HG02623 (cell line): ENCODE data around the gene ATF7.

Experiments used
- ATAC-seq: cut with Tn5 transposase; IDR thresholded peaks from one replicate; pipeline ENCODE4 v1.9.1; 2021; ENCODE audit warnings: moderate library complexity; ENCODE audit not compliant: unreplicated experiment

Gene ATF7

GRCh38 chr12:53502983-53503728, 123.0 kb downstream of the ATF7 start:
- ATAC-seq: no peak

DNA sequence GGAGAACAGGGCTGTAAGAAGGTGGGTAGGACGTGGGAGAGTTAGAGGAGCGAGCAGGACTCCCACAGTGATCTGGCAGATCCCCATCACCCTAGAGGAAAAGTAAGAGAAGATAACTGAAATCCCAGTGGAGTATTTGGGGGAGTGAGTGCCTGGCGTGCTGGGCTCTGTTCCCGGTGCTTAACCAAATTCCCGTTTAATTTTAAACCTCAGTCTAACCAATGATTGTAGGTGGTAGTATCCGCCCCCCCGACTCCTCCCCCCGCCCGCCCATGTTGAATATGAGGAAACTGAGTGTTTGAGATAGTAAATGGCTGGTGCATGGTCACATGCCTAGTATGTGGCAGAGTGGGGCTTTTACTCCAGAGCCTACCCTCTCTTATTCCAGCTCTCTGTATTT, 123.9 kb downstream of the ATF7 start:
- ATAC-seq: no peak

DNA sequence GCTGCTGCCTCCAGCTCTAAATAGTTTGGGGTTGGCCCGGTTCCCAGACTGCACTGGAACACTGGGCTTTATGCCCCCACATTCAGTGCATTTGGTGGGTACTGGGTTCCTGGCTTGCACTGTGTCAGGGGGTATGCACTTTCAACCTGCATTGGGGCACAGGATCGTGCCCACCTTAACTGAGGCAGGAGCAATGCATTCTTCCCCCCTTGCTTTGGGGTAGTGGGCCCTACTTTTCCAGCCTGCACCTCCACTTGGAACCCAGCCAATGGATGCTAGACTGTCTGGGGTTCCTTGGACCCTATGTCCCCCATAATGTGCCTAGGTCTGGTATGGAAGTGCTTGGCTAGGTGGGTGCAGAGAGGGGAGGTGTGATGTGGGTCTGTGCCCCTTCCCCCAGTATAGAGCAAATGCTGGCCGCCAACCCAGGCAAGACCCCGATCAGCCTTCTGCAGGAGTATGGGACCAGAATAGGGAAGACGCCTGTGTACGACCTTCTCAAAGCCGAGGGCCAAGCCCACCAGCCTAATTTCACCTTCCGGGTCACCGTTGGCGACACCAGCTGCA, 124.5 kb downstream of the ATF7 start:
- no peak for ATAC-seq

DNA sequence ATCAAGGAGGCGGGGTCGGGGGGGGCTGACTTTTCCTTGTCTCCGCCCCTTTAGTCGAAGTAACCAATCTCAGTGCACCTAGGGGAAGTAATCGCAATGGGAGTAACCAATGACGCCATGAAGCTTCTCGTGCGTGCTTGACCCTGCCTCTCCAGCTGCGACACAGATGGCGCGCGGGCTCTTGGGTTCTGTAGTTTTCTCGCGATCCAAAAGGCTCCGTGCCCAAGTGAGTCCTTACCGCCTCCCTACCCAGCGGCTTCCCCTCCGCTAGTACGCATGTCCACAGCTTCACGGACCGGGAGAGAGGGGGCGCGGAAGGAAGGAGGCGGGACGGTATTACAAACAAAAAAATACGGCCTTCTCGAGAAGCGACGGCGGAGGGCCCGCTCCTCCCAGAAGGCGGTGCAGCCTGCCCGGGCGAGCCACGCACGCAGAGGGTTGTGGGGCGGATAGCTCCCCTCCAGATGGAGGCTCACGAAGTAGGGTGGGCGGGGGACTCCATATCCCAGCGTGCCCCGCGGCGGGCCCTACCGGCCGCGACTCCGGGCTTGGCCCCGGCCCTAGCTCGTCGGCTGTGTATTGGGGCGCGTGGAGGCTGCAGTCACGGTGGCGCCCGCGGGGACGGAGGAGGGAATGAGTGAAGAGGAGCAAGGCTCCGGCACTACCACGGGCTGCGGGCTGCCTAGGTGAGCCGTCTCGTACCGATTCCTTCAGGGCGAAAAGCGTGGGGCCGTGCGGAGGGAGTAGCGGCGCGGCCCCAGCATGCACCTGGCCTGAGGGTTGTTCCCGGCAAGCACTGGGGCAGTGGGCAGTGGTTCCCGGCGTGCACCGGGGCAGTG, 125.2 kb downstream of the ATF7 start, which contains the start of gene TARBP2:
TARBP2 (plus strand) TSS at position 508 of the 839 bp plus-strand sequence; CDS start at position 634, 126 bp downstream.
- peak; percentile 67 for ATAC-seq

- peak; percentile 51 for ATAC-seq
These were observed 125.9 kb downstream of the ATF7 start for GRCh38 chr12:53500142-53500775.

DNA sequence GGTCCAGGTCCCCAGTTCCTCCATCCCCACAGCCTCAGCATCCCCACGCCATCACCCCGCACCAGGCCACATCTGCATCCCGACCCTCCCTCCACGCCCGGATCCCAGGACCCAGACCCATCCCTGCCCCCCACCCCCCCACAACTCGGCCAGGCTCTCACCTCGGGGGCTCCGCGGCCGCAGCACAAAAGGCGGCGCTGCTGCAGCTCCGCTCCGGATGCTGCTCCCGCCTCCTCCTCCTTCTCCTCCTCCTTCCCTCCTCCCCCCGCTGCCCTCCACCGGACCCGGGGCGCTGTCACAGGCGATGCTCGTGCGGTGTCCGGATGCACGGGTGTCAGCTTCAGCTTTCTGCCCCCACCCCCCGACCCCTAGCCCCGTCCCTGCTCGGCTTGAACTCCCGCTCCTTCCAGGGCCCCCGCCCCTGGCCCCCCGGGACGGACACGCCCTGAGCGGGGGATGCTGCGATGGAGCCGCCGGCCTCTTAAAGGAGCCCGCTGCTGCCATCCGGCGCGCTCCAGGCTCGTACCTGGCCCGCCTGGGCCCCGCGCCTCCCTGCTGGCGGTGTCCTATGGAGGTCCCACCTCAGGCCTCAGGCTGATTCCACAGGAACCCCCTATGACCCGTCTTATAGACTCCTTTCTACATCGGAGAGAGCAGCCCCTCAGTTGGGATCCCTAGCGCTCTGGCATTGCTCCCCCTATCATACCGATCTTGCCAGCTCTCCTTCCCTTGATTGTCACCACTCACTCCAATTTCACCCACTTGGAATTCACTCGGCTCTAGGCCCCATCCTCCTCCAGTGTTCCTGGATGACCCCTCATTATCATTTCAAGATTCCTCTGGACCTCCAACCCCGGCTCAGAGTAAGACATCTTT, 126.7 kb downstream of the ATF7 start, which contains the start of gene MAP3K12:
MAP3K12 (minus strand) TSS at position 193 of the 876 bp plus-strand sequence. CDS start 12,067 bp downstream, outside the sequence.
- no peak for ATAC-seq

DNA sequence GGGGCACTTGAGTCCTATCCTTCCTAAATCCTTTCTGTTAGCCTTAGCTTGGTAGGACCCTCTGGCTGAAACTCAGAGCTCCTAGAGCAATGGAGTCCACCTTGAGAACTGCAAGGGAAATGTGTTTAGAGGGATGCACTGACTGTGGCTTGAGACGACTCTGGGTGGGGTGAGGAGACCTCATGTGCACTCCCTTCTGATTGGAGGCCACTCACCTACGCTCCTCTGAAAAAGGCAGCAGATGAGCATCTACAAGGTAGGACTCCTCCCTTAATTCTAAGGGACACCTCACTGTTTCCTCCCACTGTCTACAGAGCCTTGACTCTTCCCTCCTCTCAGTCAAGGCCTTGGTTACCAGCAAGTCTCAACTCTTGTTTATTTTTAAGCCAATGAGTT, 127.9 kb downstream of the ATF7 start:
- no peak for ATAC-seq

DNA sequence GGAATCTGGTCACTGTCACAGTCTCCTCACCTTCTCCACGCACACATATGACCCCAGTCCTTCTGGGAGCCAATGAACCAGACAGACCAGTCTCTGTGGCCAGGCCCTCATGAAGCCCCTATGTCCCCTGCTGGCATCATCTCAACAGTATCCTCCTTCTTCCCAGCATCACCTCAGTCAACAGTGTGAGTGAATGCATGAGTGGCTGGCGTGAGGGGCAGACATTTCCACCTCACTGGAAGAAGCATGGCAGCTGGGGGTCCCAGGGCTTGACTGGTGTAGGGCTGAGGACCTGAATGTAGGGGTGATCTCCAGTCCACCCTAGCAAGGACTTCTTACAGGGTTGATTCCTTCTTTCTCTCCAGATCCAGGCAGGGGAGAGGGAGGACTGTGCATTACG, 128.7 kb downstream of the ATF7 start:
- no peak for ATAC-seq

DNA sequence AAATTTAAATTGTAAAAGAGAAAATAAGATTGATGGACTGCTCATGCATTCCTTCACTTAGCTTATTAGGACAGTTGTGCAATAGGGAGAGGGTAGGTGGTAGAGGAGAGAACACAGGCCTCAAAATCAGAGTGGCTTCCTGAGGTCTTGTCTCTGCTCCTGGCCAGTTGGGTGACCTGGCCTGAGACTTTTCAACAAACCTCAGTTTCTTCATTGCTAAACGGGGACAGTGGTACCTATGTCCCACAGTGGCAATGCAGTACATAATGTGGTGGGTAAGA, 129.5 kb downstream of the ATF7 start:
- ATAC-seq: no peak

- ATAC-seq: no peak
These were observed 130.1 kb downstream of the ATF7 start for GRCh38 chr12:53495903-53496751.

GRCh38 chr12:53493610-53494391, 132.4 kb downstream of the ATF7 start:
- ATAC-seq: no peak

DNA sequence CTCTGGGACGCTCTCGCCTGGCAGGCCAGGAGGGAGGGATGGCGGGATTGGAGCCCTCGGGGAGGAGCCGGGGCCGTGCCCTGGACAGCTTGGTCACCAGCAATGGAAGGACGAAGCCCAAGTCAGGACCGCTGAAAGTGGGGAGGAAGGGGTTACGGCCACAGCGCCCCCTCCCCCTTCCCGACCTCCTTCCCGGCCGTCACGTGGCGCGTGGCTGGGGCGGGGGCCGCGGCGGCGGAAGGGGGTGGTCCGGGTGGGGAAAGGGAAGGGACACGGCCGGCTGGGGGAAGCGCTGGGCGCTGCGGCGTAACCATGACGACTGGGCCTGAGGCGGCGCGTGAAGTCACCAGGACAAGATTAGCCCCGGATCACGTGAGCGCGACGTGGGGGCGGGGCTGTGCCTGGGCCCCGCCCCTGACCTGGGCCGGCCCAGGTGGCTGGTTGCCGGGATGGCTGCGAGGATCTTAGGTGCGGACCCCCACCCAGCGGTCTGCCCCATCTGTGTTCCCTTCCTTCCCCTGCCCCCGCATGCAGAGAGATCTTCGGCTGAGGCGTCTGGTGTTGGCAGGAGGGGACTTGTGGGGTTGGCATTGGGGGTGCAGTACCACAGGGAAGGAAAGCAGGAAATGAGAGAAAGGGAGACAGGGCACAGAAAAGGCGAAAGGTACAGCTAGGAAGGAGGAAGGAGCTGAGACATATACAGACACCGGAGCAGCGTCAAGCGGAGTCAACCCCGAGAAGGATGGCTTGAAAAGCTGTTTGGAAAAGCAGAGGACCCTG, 133.2 kb downstream of the ATF7 start:
- ATAC-seq: peak; percentile 92

- ATAC-seq: no peak
These were observed 134.0 kb downstream of the ATF7 start for GRCh38 chr12:53492188-53492587.

DNA sequence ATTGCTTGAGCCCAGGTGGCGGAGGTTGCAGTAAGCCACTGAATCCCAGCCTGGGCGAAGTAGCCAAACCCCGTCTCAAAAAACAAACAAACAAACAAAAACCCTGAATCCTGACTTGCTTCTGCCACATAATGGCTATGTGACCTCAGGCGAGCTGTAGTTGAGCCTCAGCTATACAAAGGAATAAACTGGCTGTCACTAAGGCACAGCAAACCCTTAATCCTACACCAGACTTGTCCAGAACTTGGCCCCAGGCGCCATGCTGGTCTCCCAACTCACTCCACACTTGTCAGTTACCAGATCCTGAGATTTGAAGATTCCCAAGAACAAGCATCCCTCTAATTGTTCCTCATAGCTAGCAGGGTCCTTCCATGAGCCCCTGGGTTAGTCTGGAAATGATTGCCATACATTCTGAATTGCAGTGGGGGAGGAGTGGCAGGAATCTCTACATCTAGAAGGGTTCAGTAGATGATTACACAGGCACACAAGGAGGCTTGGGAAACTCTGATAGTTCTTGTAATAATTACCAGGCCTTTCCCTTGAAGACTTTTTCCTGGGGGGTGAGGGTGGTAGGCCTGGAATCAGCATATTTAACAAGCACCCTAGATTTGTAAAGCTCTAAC, 136.8 kb downstream of the ATF7 start:
- ATAC-seq: no peak

- ATAC-seq: no peak
These were observed 139.3 kb downstream of the ATF7 start for GRCh38 chr12:53486736-53487487.

DNA sequence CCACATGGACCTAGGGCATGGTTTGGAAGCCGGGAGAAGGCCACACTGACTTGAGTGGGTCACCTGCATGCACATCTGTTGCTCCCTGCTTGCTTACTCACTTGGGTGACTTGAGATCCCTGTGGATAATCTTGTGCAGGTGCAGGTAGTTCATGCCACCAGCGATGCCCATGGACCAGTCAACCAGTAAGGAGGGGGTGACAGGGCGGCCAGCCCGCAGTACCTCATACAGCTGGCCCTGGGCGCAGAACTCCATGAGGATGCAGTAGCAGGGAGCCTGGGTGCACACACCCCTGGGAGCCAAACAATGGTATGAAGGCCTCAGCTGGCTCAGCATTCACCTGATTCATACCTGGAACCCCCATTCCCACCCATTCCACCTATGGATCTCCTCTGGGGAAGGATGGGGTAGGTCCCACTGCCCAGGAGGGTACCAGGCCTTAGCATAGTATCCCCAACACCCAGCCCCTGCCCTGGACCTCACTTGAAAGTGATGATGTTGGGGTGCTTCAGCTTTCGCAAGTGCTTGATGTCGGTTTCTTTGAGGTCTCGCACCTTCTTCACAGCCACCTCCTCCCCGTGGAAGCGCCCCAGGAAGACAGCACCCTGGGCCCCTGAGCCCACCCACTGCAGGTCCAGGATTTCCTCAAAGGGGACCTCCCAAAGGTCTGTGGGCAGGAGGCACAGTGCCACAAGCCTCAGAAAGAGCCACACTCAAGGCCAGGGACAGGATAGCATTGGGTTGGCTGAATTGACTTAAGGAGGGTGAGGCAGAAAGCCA, 140.0 kb downstream of the ATF7 start:
- ATAC-seq: no peak
